Mesenchymal stem cell (in vitro differentiated cells and primary cell): ENCODE data around the gene NKX1-2.
"Not testable (repeated sequence)": the region's sequence is repeated elsewhere in the genome, so short reads cannot be mapped to it uniquely, and the experiment has no call there.

Source experiments
- DNase-seq: peaks from one replicate; pipeline ENCODE4 v3.0.0-alpha.2; 2013
- H2AFZ ChIP-seq: one replicate; pipeline ENCODE4 v1.6.1; 2013; ENCODE audit warnings: low read depth, mild to moderate bottlenecking, control low read depth, inconsistent platforms, low read length, moderate library complexity
- H2AK5ac ChIP-seq: 2 replicates; pipeline ENCODE4 v1.6.1; 2013; ENCODE audit warnings: low read length, moderate library complexity, mild to moderate bottlenecking, inconsistent platforms; ENCODE audit not compliant: severe bottlenecking
- H2BK120ac ChIP-seq: one replicate; pipeline ENCODE4 v1.6.1; 2013; ENCODE audit warnings: low read depth, mild to moderate bottlenecking, inconsistent platforms, low read length, moderate library complexity
- H2BK12ac ChIP-seq, 2 experiments: one replicate each; pipeline ENCODE4 v1.6.1; 2013; ENCODE audit warnings: inconsistent platforms in 2 of 2, low read length in 2 of 2, mild to moderate bottlenecking in 2 of 2, moderate library complexity in 2 of 2, control low read depth in 1 of 2
- H2BK15ac ChIP-seq: one replicate; pipeline ENCODE4 v1.6.1; 2013; ENCODE audit warnings: mild to moderate bottlenecking, low read depth, inconsistent platforms; ENCODE audit not compliant: poor library complexity, severe bottlenecking
- H2BK5ac ChIP-seq: 2 replicates; pipeline ENCODE4 v1.6.1; 2013; ENCODE audit warnings: low read depth, mild to moderate bottlenecking, low read length, control low read depth, inconsistent platforms; ENCODE audit not compliant: poor library complexity, severe bottlenecking
- H3K14ac ChIP-seq, 2 experiments: one replicate each; pipeline ENCODE4 v1.6.1; 2013; ENCODE audit warnings: inconsistent platforms in 2 of 2, low read length in 2 of 2, control low read depth in 1 of 2, mild to moderate bottlenecking in 1 of 2, moderate library complexity in 1 of 2
- H3K18ac ChIP-seq, 2 experiments: one replicate each; pipeline ENCODE4 v1.6.1; 2013; ENCODE audit warnings: inconsistent platforms in 2 of 2, low read length in 2 of 2, control low read depth in 1 of 2, low read depth in 1 of 2, mild to moderate bottlenecking in 1 of 2
- H3K23ac ChIP-seq, 2 experiments: one replicate each; pipeline ENCODE4 v1.6.1; 2013; ENCODE audit warnings: inconsistent platforms in 2 of 2, low read length in 2 of 2, mild to moderate bottlenecking in 2 of 2, moderate library complexity in 2 of 2, control low read depth in 1 of 2
- H3K27ac ChIP-seq: 2 replicates; pipeline ENCODE4 v1.5.1; 2013; ENCODE audit warnings: mild to moderate bottlenecking, moderate library complexity, low read length, control low read depth, inconsistent platforms; ENCODE audit not compliant: poor library complexity, severe bottlenecking
- H3K27me3 ChIP-seq, 2 experiments: 2 replicates each; pipeline versions ENCODE4 v1.6.1 to v1.7.0; 2013; ENCODE audit warnings: low read length in 2 of 2, mild to moderate bottlenecking in 2 of 2, moderate library complexity in 2 of 2, control low read depth in 1 of 2, inconsistent platforms in 1 of 2; ENCODE audit not compliant: control insufficient read depth in 1 of 2, insufficient read depth in 1 of 2
- H3K36me3 ChIP-seq, 2 experiments: 2 replicates each; pipeline versions ENCODE4 v1.6.1 to v1.7.0; 2013; ENCODE audit warnings: low read length in 2 of 2, control low read depth in 1 of 2, inconsistent platforms in 1 of 2, low read depth in 1 of 2, mild to moderate bottlenecking in 1 of 2; ENCODE audit not compliant: insufficient read depth in 2 of 2, control insufficient read depth in 1 of 2
- H3K4ac ChIP-seq, 2 experiments: one replicate each; pipeline ENCODE4 v1.6.1; 2013; ENCODE audit warnings: inconsistent platforms in 2 of 2, low read length in 2 of 2, mild to moderate bottlenecking in 2 of 2, moderate library complexity in 2 of 2, control low read depth in 1 of 2, low read depth in 1 of 2
- H3K4me1 ChIP-seq: 2 replicates; pipeline ENCODE4 v1.6.1; 2013; ENCODE audit warnings: low read depth, low read length, control low read depth; ENCODE audit not compliant: control insufficient read depth, insufficient read depth
- H3K4me2 ChIP-seq: 2 replicates; pipeline ENCODE4 v1.6.1; 2013; ENCODE audit warnings: low read length, mild to moderate bottlenecking, inconsistent platforms; ENCODE audit not compliant: poor library complexity, severe bottlenecking
- H3K4me3 ChIP-seq, 2 experiments: 2 replicates each; pipeline versions ENCODE4 v1.5.1 to v1.7.0; 2013; ENCODE audit warnings: low read length in 2 of 2, mild to moderate bottlenecking in 2 of 2, control low read depth in 1 of 2, low read depth in 1 of 2; ENCODE audit not compliant: insufficient read depth in 1 of 2
- H3K79me1 ChIP-seq: replicated peaks from 2 replicates; pipeline ENCODE4 v1.6.1; 2013; ENCODE audit warnings: mild to moderate bottlenecking, control low read depth, low read length, inconsistent platforms; ENCODE audit not compliant: poor library complexity, severe bottlenecking
- H3K9ac ChIP-seq: 2 replicates; pipeline ENCODE4 v1.7.0; 2013; ENCODE audit warnings: mild to moderate bottlenecking, low read length, moderate library complexity
- H3K9me3 ChIP-seq: 2 replicates; pipeline ENCODE4 v1.7.0; 2013; ENCODE audit warnings: mild to moderate bottlenecking, low read length; ENCODE audit not compliant: control insufficient read depth
- H4K8ac ChIP-seq: one replicate; pipeline ENCODE4 v1.6.1; 2013; ENCODE audit warnings: inconsistent platforms, mild to moderate bottlenecking, low read length, moderate library complexity
- H4K91ac ChIP-seq: one replicate; pipeline ENCODE4 v1.6.1; 2013; ENCODE audit warnings: mild to moderate bottlenecking, low read length, inconsistent platforms
- WGBS: methylation state at CpG from one replicate; pipeline ENCODE4 v1.1.7; 2013; ENCODE audit warnings: mixed read lengths; 5-methylcytosine and 5-hydroxymethylcytosine counted together

The NKX1-2 gene

GRCh38 chr10:124447751-124448466 is 1.9 kb downstream of the NKX1-2 start:
- H3K4ac ChIP-seq = no peak overlapping the region
- no peak overlapping the region for H3K14ac ChIP-seq
- no peak overlapping the region for H3K9ac ChIP-seq
- H3K23ac ChIP-seq = no peak overlapping the region
- no peak overlapping the region for H3K27ac ChIP-seq
- no peak overlapping the region for H2BK120ac ChIP-seq
- 3% methylated on average over 46 of the region's 60 CpGs for WGBS
- H3K18ac ChIP-seq = no peak overlapping the region
- no peak overlapping the region for H2BK15ac ChIP-seq
- H2BK12ac ChIP-seq = no peak overlapping the region
- no peak overlapping the region for H4K91ac ChIP-seq
- peaks cover 85 to 91% of the 10 kb centered on the region in 2 experiments for H3K27me3 ChIP-seq
- peaks cover 27% of the 10 kb centered on the region for H3K4me1 ChIP-seq
- H3K9me3 ChIP-seq = no peaks in the 10 kb centered on the region
- no peaks in the 10 kb centered on the region for H3K79me1 ChIP-seq
- H2BK5ac ChIP-seq = no peak overlapping the region
- no peak overlapping the region for H2AK5ac ChIP-seq
- no peak for DNase-seq
- no peak overlapping the region for H2AFZ ChIP-seq
- H4K8ac ChIP-seq = no peak overlapping the region
- H3K4me3 ChIP-seq = peak overlapping the region in 1 of 2 experiments; percentile 33
- H3K36me3 ChIP-seq = no peaks in the 10 kb centered on the region
- H3K4me2 ChIP-seq = peak overlapping the region; percentile 9

GRCh38 chr10:124446830-124447750 is 2.7 kb downstream of the NKX1-2 start:
- Histone ChIP-seq H3K4ac (no peak overlapping the region), H3K4me1 (peaks cover 27% of the 10 kb centered on the region), H3K9ac (no peak overlapping the region), H3K36me3 (no peaks in the 10 kb centered on the region), H2AK5ac (no peak overlapping the region), H3K4me3 (peak overlapping the region in 1 of 2 experiments; percentile 33), H3K18ac (no peak overlapping the region), H3K23ac (no peak overlapping the region), H3K27me3 (peaks cover 77 to 84% of the 10 kb centered on the region in 2 experiments), H3K4me2 (peak overlapping the region; percentile 9), H2AFZ (no peak overlapping the region), H4K8ac (no peak overlapping the region), H2BK12ac (no peak overlapping the region), H3K14ac (no peak overlapping the region), H2BK15ac (no peak overlapping the region), H3K9me3 (no peaks in the 10 kb centered on the region), H2BK120ac (no peak overlapping the region), H2BK5ac (no peak overlapping the region), H4K91ac (no peak overlapping the region), H3K79me1 (no peaks in the 10 kb centered on the region), H3K27ac (no peak overlapping the region)
- DNase-seq = no peak
- WGBS = 21% methylated on average over 52 of the region's 71 CpGs

GRCh38 chr10:124441694-124442093 is 8.1 kb downstream of the NKX1-2 start:
- DNase-seq, H3K4me3 ChIP-seq, H2BK120ac ChIP-seq, H3K9ac ChIP-seq, H3K36me3 ChIP-seq, H2BK5ac ChIP-seq, H2BK15ac ChIP-seq, H2AFZ ChIP-seq, H2AK5ac ChIP-seq, H4K91ac ChIP-seq, H3K79me1 ChIP-seq, H3K27ac ChIP-seq, H3K18ac ChIP-seq, H3K23ac ChIP-seq, H2BK12ac ChIP-seq, H3K4me1 ChIP-seq, H3K4ac ChIP-seq, H3K4me2 ChIP-seq, H3K14ac ChIP-seq, H4K8ac ChIP-seq, H3K9me3 ChIP-seq: not testable (repeated sequence)
- WGBS = 76% methylated on average over 5 of the region's 5 CpGs
- H3K27me3 ChIP-seq = peaks cover 27 to 38% of the 10 kb centered on the region in 2 experiments

- WGBS = 74% methylated on average over 8 of the region's 8 CpGs
- Histone ChIP-seq H2BK5ac (no peak overlapping the region), H3K9ac (no peak overlapping the region), H3K79me1 (no peaks in the 10 kb centered on the region), H3K23ac (no peak overlapping the region), H3K4me3 (no peak overlapping the region), H3K4me1 (no peaks in the 10 kb centered on the region), H2BK15ac (no peak overlapping the region), H4K8ac (no peak overlapping the region), H3K18ac (no peak overlapping the region), H3K9me3 (no peaks in the 10 kb centered on the region), H3K36me3 (no peaks in the 10 kb centered on the region), H2BK12ac (no peak overlapping the region), H2BK120ac (no peak overlapping the region), H2AFZ (no peak overlapping the region), H3K14ac (no peak overlapping the region), H2AK5ac (no peak overlapping the region), H3K27ac (no peak overlapping the region), H3K27me3 (peaks cover 0 to 15% of the 10 kb centered on the region in 2 experiments), H3K4ac (no peak overlapping the region), H4K91ac (no peak overlapping the region), H3K4me2 (no peak overlapping the region)
- peak; percentile 19 for DNase-seq
These were observed 13.6 kb downstream of the NKX1-2 start for GRCh38 chr10:124436191-124436638.
